HepG2 (cell line): ENCODE measurements around the gene PSMC3IP. TPM values are rescaled to one million over a fixed set of nuclear protein-coding genes. Genes with fewer than 3 reads are reported as not detected.
A peak's percentile ranks its signal among the peaks of the same experiment; 100 is the strongest.

ENCODE experiments used
- ATAC-seq: fragments of 200-7000 bp; cut with Tn5 transposase; 3 replicates; pipeline ENCODE4 v1.9.1; 2020; ENCODE audit warnings: mild to moderate bottlenecking, moderate library complexity
- BruUV-seq: library from RNA; stranded (reverse); fragments of 400-500 nt; replicated peaks from 2 replicates; lab custom pipeline; 2021; lab: Mats Ljungman, UMichigan
- CTCF ChIA-PET: fragments of 300-600 bp; formaldehyde crosslinking; extraction: SDS; loops from one replicate; lab custom pipeline; 2021; ENCODE audit warnings: low total read pairs, inconsistent platforms, low intra/inter-chr PET ratio; lab: Yijun Ruan, JAX
- POLR2A ChIA-PET: fragments of 350-600 bp; sonication (Branson Sonifier 250); formaldehyde crosslinking; loops from one replicate; lab custom pipeline; 2020; ENCODE audit warnings: antibody characterized with exemption, inconsistent platforms; lab: Yijun Ruan, JAX
- DNase-seq: peaks from one replicate; pipeline ENCODE4 v3.0.0-alpha.2; 2015; ENCODE audit warnings: low spot score
- FAIRE-seq: peaks from 3 replicates; lab custom pipeline; 2011; peaks lifted over from hg19 to GRCh38; lab: Jason Lieb, UNC
- H2AFZ ChIP-seq: one replicate; pipeline ENCODE4 v1.6.1; 2011; ENCODE audit warnings: low read length, inconsistent platforms
- H3K27ac ChIP-seq: fragments of 300-600 bp; 3 replicates; pipeline ENCODE4 v1.8.0; 2011; ENCODE audit warnings: mixed run types, mild to moderate bottlenecking, mixed read lengths, low read length, inconsistent platforms; ENCODE audit not compliant: insufficient read depth; ENCODE audit errors: extremely low read length
- H3K27me3 ChIP-seq, 2 experiments: fragments of 200-600 bp in 1 of 2; 2 replicates in 1 of 2; 3 replicates in 1 of 2; pipeline versions ENCODE4 v1.6.0 to v1.8.0; 2011; ENCODE audit warnings: low read length in 2 of 2, mild to moderate bottlenecking in 2 of 2, moderate library complexity in 2 of 2, inconsistent platforms in 1 of 2; ENCODE audit not compliant: insufficient read depth in 2 of 2, control insufficient read depth in 1 of 2
- H3K36me3 ChIP-seq, 2 experiments: fragments of 200-600 bp in 1 of 2; replicated peaks in 1 of 2; 2 replicates in 1 of 2; 3 replicates in 1 of 2; pipeline versions ENCODE4 v1.5.1 to v1.8.0; 2011; ENCODE audit warnings: low read length in 2 of 2, inconsistent platforms in 1 of 2; ENCODE audit not compliant: insufficient read depth in 2 of 2, control insufficient read depth in 1 of 2
- H3K4me1 ChIP-seq: 2 replicates; pipeline ENCODE4 v1.5.1; 2012; ENCODE audit warnings: low read length, inconsistent platforms; ENCODE audit not compliant: insufficient read depth
- H3K4me2 ChIP-seq: 2 replicates; pipeline ENCODE4 v1.6.0; 2011; ENCODE audit warnings: low read depth, low read length, inconsistent platforms
- H3K4me3 ChIP-seq, 3 experiments: fragments of 200-600 bp in 1 of 3; sonication (generic), shearing (Covaris generic) in 1 of 3; replicated peaks in 1 of 3; 2 replicates each; pipeline ENCODE4 v1.5.1; 2011 to 2016; ENCODE audit warnings: low read length in 3 of 3, inconsistent platforms in 2 of 3, low read depth in 2 of 3, mild to moderate bottlenecking in 2 of 3, control low read depth in 1 of 3, mixed read lengths in 1 of 3; ENCODE audit not compliant: insufficient read depth in 1 of 3
- H3K79me2 ChIP-seq: one replicate; pipeline ENCODE4 v1.6.1; 2011; ENCODE audit warnings: low read length, inconsistent platforms; ENCODE audit not compliant: insufficient read depth
- H3K9ac ChIP-seq: 2 replicates; pipeline ENCODE4 v1.6.0; 2011; ENCODE audit warnings: mild to moderate bottlenecking, low read depth, low read length, inconsistent platforms; ENCODE audit not compliant: insufficient read depth
- H3K9me3 ChIP-seq: 2 replicates; pipeline ENCODE4 v1.5.1; 2012; ENCODE audit warnings: mild to moderate bottlenecking, low read length
- H4K20me1 ChIP-seq: 2 replicates; pipeline ENCODE4 v1.6.0; 2011; ENCODE audit warnings: inconsistent platforms, mild to moderate bottlenecking, low read length, moderate library complexity; ENCODE audit not compliant: insufficient read depth
- CBFB ChIP-seq: sonication (generic); formaldehyde crosslinking; IDR thresholded peaks from 2 replicates; pipeline ENCODE4 v1.4.0; 2020; ENCODE audit warnings: missing genetic modification reagents
- GABPA ChIP-seq, 2 experiments: IDR thresholded peaks; 2 replicates each; pipeline ENCODE4 v1.6.1; 2011 to 2016; ENCODE audit warnings: low read depth in 2 of 2, low read length in 1 of 2, missing biosample characterization in 1 of 2, missing genetic modification characterization in 1 of 2
- HES4 ChIP-seq: sonication (generic); formaldehyde crosslinking; IDR thresholded peaks from 2 replicates; pipeline ENCODE4 v1.9.0; 2021; ENCODE audit warnings: mild to moderate bottlenecking, missing genetic modification reagents, borderline replicate concordance
- KDM5B ChIP-seq: sonication (generic); formaldehyde crosslinking; IDR thresholded peaks from 2 replicates; pipeline ENCODE4 v1.4.0; 2020; ENCODE audit warnings: missing genetic modification reagents, mild to moderate bottlenecking, borderline replicate concordance
- MIER2 ChIP-seq: IDR thresholded peaks from 2 replicates; pipeline ENCODE4 v1.6.1; 2016; ENCODE audit warnings: missing biosample characterization, missing genetic modification reagents
- NFRKB ChIP-seq: fragments of 450-650 bp; IDR thresholded peaks from 2 replicates; pipeline ENCODE4 v1.6.1; 2017
- NR0B2 ChIP-seq: sonication (generic); formaldehyde crosslinking; IDR thresholded peaks from 2 replicates; pipeline ENCODE4 v1.4.0; 2020; ENCODE audit warnings: mild to moderate bottlenecking, missing genetic modification reagents
- POLR2AphosphoS2 ChIP-seq: IDR thresholded peaks from 2 replicates; pipeline ENCODE4 v1.6.1; 2011; ENCODE audit warnings: low read depth, low read length, improper control_type of control experiment
- RBFOX2 ChIP-seq: fragments of 200-400 bp; formaldehyde crosslinking; IDR thresholded peaks from 2 replicates; pipeline ENCODE4 v1.6.1; 2017; ENCODE audit warnings: low read depth, mild to moderate bottlenecking, low read length
- RBM39 ChIP-seq: fragments of 200-400 bp; formaldehyde crosslinking; IDR thresholded peaks from one replicate; pipeline ENCODE4 v1.6.1; 2018; ENCODE audit warnings: antibody characterized with exemption, mild to moderate bottlenecking, low read depth, low read length; ENCODE audit not compliant: poor library complexity, severe bottlenecking
- STAT5B ChIP-seq: sonication (generic); formaldehyde crosslinking; IDR thresholded peaks from 2 replicates; pipeline ENCODE4 v1.4.0; 2020; ENCODE audit warnings: missing genetic modification reagents
- UBTF ChIP-seq: sonication (generic); formaldehyde crosslinking; IDR thresholded peaks from 2 replicates; pipeline ENCODE4 v1.4.0; 2020; ENCODE audit warnings: mild to moderate bottlenecking, missing genetic modification reagents
- ZNF280B ChIP-seq: sonication (generic); formaldehyde crosslinking; IDR thresholded peaks from 2 replicates; pipeline ENCODE4 v1.5.0; 2020; ENCODE audit warnings: missing genetic modification reagents, mild to moderate bottlenecking, borderline replicate concordance
- ZNF329 ChIP-seq: sonication (generic); formaldehyde crosslinking; IDR thresholded peaks from 2 replicates; pipeline ENCODE4 v1.9.0; 2021; ENCODE audit warnings: low read depth, mild to moderate bottlenecking, missing genetic modification reagents
- WGBS: methylation state at CpG from one replicate; pipeline ENCODE4 v1.1.6; 2017; ENCODE audit warnings: low lambda C conversion rate; 5-methylcytosine and 5-hydroxymethylcytosine counted together
- in situ Hi-C: cut with HindIII; loops from 2 replicates; pipeline ENCODE4 v1.10.0; 2017; ENCODE audit warnings: low pct_unique_long_range_greater_than_20kb; ENCODE audit not compliant: extremely low pct_ligation_motif_present
- intact Hi-C: fragments of 100-400 bp; cut with micrococcal nuclease; formaldehyde crosslinking; loops from one replicate; pipeline ENCODE4 v1.10.0; 2022; ENCODE audit not compliant: unreplicated experiment
- polyA plus RNA-seq, 8 experiments: library from polyadenylated mRNA; depleted of rRNA in 3 of 8; stranded (reverse) in 7 of 8; unstranded in 1 of 8; fragments of >200 nt; fragmentation: Illumina TruSeq in 4 of 8; extraction: Trizol in 4 of 8; gene quantifications; 2 replicates each; pipeline versions ENCODE4 v1.2.1 to v1.2.3, GENCODE V29; 2011 to 2016; ENCODE audit warnings: low read depth in 4 of 8, missing spikeins in 1 of 8, mixed read lengths in 1 of 8; ENCODE audit not compliant: insufficient read depth in 1 of 8
- total RNA-seq, 5 experiments: library from RNA; depleted of rRNA; stranded (reverse); fragments of >200 nt; fragmentation: Illumina TruSeq; extraction: Trizol; gene quantifications; 2 replicates each; pipeline ENCODE4 v1.2.3, GENCODE V29; 2016; ENCODE audit warnings: low read depth in 1 of 5
- TF ChIP-seq, protein P1 (sequence below): IDR thresholded peaks from 2 replicates; pipeline ENCODE4 v1.6.1; 2016; ENCODE audit warnings: mild to moderate bottlenecking

PSMC3IP gene
- total and polyA plus RNA-seq, 2 of the 13 experiments (the other 11 are each of a cell fraction or from before 2014, with no cell fraction given), result 6.5 to 22.4 TPM

DNA sequence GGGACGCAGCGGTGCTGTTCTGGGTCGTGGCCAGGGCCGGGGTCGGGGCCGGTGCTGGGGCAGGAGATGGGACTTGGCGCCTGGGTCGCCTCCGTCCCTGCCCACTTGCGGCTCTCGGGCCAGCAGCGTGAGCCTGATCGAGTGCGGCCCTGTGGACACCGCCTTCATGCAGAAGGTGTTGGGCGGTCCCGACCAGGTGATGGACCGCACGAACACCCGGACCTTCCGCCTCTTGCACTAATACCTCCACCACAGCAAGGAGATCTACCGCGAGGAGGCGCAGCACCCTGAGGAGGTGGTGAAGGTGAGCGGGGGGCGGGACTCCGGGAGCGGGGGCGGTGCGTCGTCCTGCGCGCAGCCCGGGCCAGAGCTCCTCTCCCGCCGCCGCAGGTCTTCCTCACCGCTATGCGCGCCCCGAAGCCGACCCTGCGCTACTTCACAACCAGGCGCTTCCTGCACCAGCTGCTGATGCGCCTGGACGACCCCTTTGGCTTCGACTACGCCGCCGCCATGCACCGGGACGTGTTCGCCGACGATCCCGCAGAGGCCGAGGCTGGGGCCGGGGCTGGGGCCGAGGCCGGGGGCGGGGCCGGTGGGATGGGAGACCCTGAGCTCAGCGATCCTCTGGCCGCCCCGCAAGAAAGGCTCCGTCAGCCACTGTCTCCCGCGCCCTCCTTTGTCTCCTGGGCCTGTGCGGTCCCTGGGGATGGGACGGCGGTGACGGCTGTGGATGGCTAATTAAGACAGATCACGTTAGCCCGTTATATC is 29.3 kb downstream of the PSMC3IP start (continued):
- TF ChIP-seq KDM5B (CRISPR knock-in tag) (peak; percentile 35; the same call in 1 of the 2 replicates), MIER2 (CRISPR knock-in tag) (no peak), STAT5B (CRISPR knock-in tag) (no peak), HES4 (CRISPR knock-in tag) (no peak), GABPA (IDR thresholded peaks at IDR 0.05; ENCODE audit: low read depth, low read length) (no peak), GABPA (CRISPR knock-in tag; IDR thresholded peaks at IDR 0.05; ENCODE audit: low read depth) (no peak), NR0B2 (CRISPR knock-in tag) (peak; percentile 40; the same call in 1 of the 2 replicates), CBFB (CRISPR knock-in tag) (0 out of 2 replicates have a peak, but pooled peaks have one; percentile 17), NFRKB (no peak), POLR2AphosphoS2 (no peak), RBFOX2 (peak; percentile 77)

GRCh38 chr17:42547698-42548069 is 29.8 kb downstream of the PSMC3IP start:
- DNase-seq, result no peak
- TF ChIP-seq ZNF280B, result peak; percentile 55; the same call in 1 of the 2 replicates
- TF ChIP-seq RBM39, result no peak
- TF ChIP-seq ZNF329 (CRISPR knock-in tag), result no peak
- TF ChIP-seq, protein P1, sequence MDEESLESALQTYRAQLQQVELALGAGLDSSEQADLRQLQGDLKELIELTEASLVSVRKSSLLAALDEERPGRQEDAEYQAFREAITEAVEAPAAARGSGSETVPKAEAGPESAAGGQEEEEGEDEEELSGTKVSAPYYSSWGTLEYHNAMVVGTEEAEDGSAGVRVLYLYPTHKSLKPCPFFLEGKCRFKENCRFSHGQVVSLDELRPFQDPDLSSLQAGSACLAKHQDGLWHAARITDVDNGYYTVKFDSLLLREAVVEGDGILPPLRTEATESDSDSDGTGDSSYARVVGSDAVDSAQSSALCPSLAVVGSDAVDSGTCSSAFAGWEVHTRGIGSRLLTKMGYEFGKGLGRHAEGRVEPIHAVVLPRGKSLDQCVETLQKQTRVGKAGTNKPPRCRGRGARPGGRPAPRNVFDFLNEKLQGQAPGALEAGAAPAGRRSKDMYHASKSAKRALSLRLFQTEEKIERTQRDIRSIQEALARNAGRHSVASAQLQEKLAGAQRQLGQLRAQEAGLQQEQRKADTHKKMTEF (CRISPR knock-in tag), result no peak
- 0 out of 2 replicates have a peak, but pooled peaks have one; percentile 3 for TF ChIP-seq UBTF (CRISPR knock-in tag)

More at GRCh38 chr17:42547698-42548069, 29.8 kb downstream of the PSMC3IP start:
- Histone ChIP-seq H3K4me2 (no peak overlapping the region), H3K27ac (no peak overlapping the region), H3K27me3 (no peaks in the 10 kb centered on the region), H2AFZ (no peak overlapping the region), H3K36me3 (peaks cover 0 to 12% of the 10 kb centered on the region in 2 experiments; a peak in 3 of 5 replicates), H3K9me3 (no peaks in the 10 kb centered on the region), H3K79me2 (peaks cover under 1% of the 10 kb centered on the region), H3K4me3 (no peak overlapping the region), H4K20me1 (no peaks in the 10 kb centered on the region), H3K9ac (no peak overlapping the region), H3K4me1 (peaks cover 65% of the 10 kb centered on the region)
- ChIA-PET CTCF (no interaction called here), POLR2A (interaction anchor here (6.1 kb wide), 1 partner anchor 11 kb away, joined by 45 read pairs; the partner anchor contains the start of gene NAGLU)
- intact Hi-C loops, result no loop called here
- no peak for FAIRE-seq
- WGBS, result 95% methylated on average over 10 of the region's 14 CpGs
- in situ Hi-C loops, result no loop called here
- BruUV-seq, result no TSS peak
- ATAC-seq, result no peak
